SK-N-MC (cell line): ENCODE results near the gene STK33.

Source experiments
- DNase-seq: peaks from one replicate; pipeline ENCODE4 v3.0.0-alpha.2; 2011; ENCODE audit warnings: low read depth, low spot score
- H3K27ac ChIP-seq: fragments of 200-600 bp; sonication (generic); 2 replicates; pipeline ENCODE4 v1.5.1; 2016; ENCODE audit warnings: mixed run types
- H3K36me3 ChIP-seq: fragments of 200-600 bp; sonication (generic); 2 replicates; pipeline ENCODE4 v1.6.1; 2017; ENCODE audit warnings: antibody characterized with exemption, low read length, mixed read lengths; ENCODE audit not compliant: insufficient read depth
- H3K4me3 ChIP-seq: fragments of 200-600 bp; sonication (generic); 2 replicates; pipeline ENCODE4 v1.5.1; 2016
- H3K9ac ChIP-seq: fragments of 200-600 bp; sonication (generic); 2 replicates; pipeline ENCODE4 v1.8.0; 2017; ENCODE audit warnings: mixed run types, mixed read lengths; ENCODE audit not compliant: insufficient read length
- H3K9me3 ChIP-seq: fragments of 200-600 bp; sonication (generic); 2 replicates; pipeline ENCODE4 v1.6.1; 2017; ENCODE audit warnings: low read depth, mild to moderate bottlenecking, antibody characterized with exemption, low read length, moderate library complexity, mixed read lengths
- EZH2 ChIP-seq: fragments of 200-600 bp; sonication (generic); IDR thresholded peaks from one replicate; pipeline ENCODE4 v1.6.1; 2017; ENCODE audit warnings: antibody characterized with exemption
- FOXP2 ChIP-seq: optimal IDR thresholded peaks from 2 replicates; pipeline ENCODE3; 2011; ENCODE audit warnings: mild to moderate bottlenecking, moderate library complexity; ENCODE audit not compliant: insufficient read depth; ENCODE audit errors: extremely low read length, control extremely low read depth
- POLR2AphosphoS5 ChIP-seq: IDR thresholded peaks from 2 replicates; pipeline ENCODE4 v1.6.1; 2012; ENCODE audit warnings: mild to moderate bottlenecking, low read depth, low read length, borderline replicate concordance

STK33 gene

DNA sequence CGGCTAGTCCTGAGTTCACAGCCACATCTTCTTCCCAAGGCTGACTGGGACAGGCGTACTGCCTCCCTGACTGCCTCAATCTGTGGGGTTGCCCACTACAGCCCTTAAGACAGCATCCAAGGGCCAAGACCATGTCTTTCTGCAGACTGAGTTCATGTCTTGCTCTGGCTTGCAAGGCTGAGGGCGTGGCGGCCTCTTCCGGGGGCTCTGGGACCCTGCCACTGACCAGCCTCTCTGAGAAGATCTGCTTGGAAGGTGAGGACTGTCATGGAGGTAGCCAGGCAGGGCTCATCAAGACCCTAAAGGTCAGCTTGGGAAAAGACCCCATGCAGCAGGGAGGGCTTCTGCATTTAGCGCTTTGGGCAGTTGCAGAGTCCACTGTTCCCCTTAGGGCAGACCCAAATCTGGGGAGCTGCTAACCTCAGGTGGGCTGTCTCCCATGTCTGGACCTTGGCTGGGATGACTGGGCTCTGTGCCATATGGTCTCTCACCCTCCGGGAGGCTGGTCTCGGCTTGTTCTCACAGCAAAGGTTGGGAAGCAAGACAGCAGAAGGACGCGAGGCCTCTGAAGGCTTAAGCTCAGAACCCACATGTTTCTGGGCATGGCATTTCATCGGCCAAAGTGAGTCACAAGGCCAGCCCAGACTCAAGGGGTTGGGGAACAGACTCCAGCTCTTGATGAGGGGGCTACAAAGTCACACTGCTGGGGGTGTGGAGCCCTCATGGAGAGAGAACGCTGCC is 221.2 kb downstream of the STK33 start:
- no peak for DNase-seq
- H3K27ac ChIP-seq = no peak overlapping the region
- H3K4me3 ChIP-seq = no peak overlapping the region
- TF ChIP-seq FOXP2 = no peak
- TF ChIP-seq EZH2 = no peak
- no peak for TF ChIP-seq POLR2AphosphoS5
- H3K36me3 ChIP-seq = no peaks in the 10 kb centered on the region
- H3K9ac ChIP-seq = no peak overlapping the region
- H3K9me3 ChIP-seq = no peaks in the 10 kb centered on the region

- Histone ChIP-seq H3K9ac (no peak overlapping the region), H3K36me3 (no peaks in the 10 kb centered on the region), H3K27ac (no peak overlapping the region), H3K4me3 (no peak overlapping the region), H3K9me3 (no peaks in the 10 kb centered on the region)
- DNase-seq = no peak
- TF ChIP-seq FOXP2 (no peak), EZH2 (no peak), POLR2AphosphoS5 (no peak)
Observed at GRCh38 chr11:8371516-8371884, 222.5 kb downstream of the STK33 start.

DNA sequence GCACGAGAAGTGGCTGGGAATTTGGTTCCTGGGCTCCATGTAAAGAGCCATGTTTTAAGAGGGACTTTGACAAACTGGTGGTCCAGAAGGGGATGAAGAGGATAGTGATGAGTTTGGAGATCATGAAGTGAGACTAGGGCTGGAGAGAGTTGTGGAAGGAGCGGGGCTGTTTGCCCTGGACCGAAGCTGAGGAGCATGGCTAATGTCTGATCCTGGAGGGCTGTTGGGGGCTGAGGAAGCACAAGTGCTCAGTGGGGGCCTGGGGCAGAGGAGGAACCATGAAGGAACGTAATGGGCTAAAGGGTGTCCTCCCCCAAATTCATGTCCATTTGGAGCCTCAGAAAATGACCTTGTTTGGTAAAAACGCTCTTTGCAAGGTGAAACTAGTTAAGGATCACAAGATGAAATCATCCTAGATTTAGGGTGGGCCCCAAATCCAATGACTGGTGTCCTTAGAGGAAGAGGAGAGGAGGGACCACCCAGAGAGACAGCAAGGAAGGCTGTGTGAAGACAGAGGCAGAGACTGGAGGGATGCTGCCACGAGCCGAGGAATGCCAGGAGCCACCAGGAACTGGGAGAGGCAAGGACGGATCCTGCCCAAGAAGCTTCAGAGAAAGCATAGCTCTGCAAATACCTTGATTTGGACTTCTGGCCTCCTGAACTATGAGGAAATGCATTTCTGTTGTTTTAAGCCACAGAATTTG is 223.1 kb downstream of the STK33 start:
- TF ChIP-seq POLR2AphosphoS5 (no peak), EZH2 (no peak), FOXP2 (no peak)
- Histone ChIP-seq H3K36me3 (no peaks in the 10 kb centered on the region), H3K4me3 (no peak overlapping the region), H3K9me3 (no peaks in the 10 kb centered on the region), H3K27ac (no peak overlapping the region), H3K9ac (no peak overlapping the region)
- DNase-seq = no peak

DNA sequence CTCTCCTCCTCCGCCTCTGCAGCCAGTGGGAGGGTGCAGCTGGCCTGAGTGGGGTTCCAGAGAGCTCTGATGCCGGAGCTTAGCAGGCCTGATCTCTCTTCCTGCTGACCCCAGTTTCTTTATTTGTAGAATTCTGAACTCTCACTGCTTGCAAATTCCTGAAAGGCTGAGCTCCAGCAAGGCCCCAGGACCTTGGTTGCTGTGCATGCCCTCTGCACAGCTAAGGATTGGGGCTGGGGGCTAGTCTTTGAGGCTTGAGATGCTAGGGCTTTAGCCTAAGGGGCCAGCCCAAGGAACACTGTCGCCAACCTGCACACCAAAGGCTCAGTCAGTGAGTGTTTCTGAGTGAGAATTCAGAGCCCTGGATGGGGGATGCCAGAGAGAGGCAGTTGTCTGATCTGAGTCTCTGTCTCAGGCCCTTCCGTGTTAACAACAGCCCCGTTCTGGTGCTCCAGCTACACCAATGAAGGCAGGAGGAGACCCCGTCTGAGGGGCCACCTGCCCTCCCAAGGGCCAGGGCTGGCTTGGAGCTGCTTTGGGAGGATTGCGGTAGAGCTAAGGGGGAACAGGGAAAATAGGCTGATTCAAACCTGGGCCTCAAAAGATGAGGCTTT is 224.3 kb downstream of the STK33 start:
- Histone ChIP-seq H3K4me3 (no peak overlapping the region), H3K9ac (no peak overlapping the region), H3K27ac (no peak overlapping the region), H3K36me3 (no peaks in the 10 kb centered on the region), H3K9me3 (no peaks in the 10 kb centered on the region)
- TF ChIP-seq POLR2AphosphoS5 (no peak), FOXP2 (no peak)
- no peak for DNase-seq

- Histone ChIP-seq H3K9ac (no peak overlapping the region), H3K36me3 (no peaks in the 10 kb centered on the region), H3K4me3 (no peak overlapping the region), H3K9me3 (no peaks in the 10 kb centered on the region), H3K27ac (no peak overlapping the region)
- no peak for TF ChIP-seq EZH2
- no peak for TF ChIP-seq POLR2AphosphoS5
- TF ChIP-seq FOXP2 = no peak
- no peak for DNase-seq
Observed at GRCh38 chr11:8368772-8369171, 225.3 kb downstream of the STK33 start.

GRCh38 chr11:8368194-8368593 is 225.8 kb downstream of the STK33 start:
- Histone ChIP-seq H3K36me3 (no peaks in the 10 kb centered on the region), H3K27ac (no peak overlapping the region), H3K9me3 (no peaks in the 10 kb centered on the region), H3K9ac (no peak overlapping the region), H3K4me3 (no peak overlapping the region)
- no peak for DNase-seq
- TF ChIP-seq EZH2 (no peak), POLR2AphosphoS5 (no peak), FOXP2 (no peak)

GRCh38 chr11:8366316-8366715 is 227.7 kb downstream of the STK33 start:
- no peak for TF ChIP-seq POLR2AphosphoS5
- Histone ChIP-seq H3K36me3 (no peaks in the 10 kb centered on the region), H3K9me3 (no peaks in the 10 kb centered on the region), H3K4me3 (no peak overlapping the region), H3K9ac (no peak overlapping the region), H3K27ac (no peak overlapping the region)
- no peak for DNase-seq

- no peak for TF ChIP-seq FOXP2
- Histone ChIP-seq H3K4me3 (no peak overlapping the region), H3K9ac (no peak overlapping the region), H3K36me3 (no peaks in the 10 kb centered on the region), H3K27ac (no peak overlapping the region), H3K9me3 (no peaks in the 10 kb centered on the region)
- no peak for DNase-seq
Observed at GRCh38 chr11:8365216-8365941, 228.6 kb downstream of the STK33 start.
